SIG-M5 (cell line): Measurements from ENCODE around the gene CRACDL.
"Not testable (repeated sequence)": the region's sequence is repeated elsewhere in the genome, so short reads cannot be mapped to it uniquely, and the experiment has no call there.

Experiments
- DNase-seq: peaks from one replicate; lab custom pipeline; 2025; lab: John Stamatoyannopoulos, UW

The CRACDL gene

DNA sequence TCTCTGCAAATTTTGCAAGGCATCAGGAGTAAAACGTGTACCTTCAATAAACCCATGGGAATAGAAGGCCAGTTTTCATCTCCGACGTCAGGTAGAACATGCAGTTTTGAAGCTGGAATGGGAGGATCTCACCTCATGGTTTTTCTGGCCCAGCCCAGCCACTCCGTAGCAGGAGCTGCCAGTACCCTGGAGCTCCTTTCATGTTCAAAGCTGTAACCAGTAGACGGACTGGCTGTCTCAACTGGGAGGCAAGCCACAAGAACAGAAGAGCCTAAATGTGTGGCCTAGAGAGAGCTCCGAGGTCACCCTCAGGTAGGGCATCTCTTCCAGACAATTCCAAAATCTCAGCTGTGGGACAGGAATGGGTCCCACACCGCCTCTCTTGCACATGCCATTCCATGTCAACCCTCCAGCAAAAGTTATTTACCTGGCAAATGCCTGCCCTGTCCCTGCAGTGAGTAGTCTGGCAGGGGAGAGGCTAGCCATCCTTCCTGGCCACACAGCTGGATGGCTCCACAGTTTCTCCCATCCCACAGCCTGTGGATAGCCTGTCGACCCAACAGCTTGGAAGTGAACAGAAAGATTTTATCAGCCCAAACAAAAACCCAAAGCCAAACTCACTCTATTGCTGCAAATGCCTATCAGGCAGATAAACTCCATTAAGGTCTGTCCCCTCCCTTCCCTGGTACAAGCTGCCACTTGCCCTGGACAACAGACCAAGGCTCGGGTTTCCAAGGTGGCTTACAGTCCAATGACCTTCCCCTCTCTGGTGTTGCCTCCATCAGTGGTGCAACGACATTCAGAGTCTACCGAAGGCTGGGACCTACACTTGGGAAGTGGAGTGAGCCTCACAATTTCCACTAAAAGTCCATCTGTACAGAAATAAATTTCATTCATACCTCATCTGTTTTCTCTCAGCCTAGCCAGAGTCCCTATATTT, 27.8 kb downstream of the CRACDL start:
- no peak for DNase-seq

- no peak for DNase-seq
These were observed 28.6 kb downstream of the CRACDL start for GRCh38 chr2:98907385-98907784.

- no peak for DNase-seq
These were observed 32.1 kb downstream of the CRACDL start for GRCh38 chr2:98903767-98904485.

DNA sequence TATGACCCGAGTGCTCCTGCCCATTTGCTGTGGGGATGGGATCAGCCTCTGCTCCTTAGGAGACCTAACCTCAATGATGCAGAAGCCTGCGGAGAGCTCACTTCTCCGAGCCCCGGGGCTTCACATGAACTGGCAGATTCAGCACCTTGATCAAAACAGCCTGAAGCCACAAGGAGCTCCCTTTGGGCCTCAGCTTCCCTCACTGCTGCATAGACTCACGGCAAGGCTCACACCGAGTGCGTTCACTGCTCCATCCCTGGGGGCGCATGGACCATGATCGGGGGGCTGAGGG, 33.0 kb downstream of the CRACDL start:
- no peak for DNase-seq

DNA sequence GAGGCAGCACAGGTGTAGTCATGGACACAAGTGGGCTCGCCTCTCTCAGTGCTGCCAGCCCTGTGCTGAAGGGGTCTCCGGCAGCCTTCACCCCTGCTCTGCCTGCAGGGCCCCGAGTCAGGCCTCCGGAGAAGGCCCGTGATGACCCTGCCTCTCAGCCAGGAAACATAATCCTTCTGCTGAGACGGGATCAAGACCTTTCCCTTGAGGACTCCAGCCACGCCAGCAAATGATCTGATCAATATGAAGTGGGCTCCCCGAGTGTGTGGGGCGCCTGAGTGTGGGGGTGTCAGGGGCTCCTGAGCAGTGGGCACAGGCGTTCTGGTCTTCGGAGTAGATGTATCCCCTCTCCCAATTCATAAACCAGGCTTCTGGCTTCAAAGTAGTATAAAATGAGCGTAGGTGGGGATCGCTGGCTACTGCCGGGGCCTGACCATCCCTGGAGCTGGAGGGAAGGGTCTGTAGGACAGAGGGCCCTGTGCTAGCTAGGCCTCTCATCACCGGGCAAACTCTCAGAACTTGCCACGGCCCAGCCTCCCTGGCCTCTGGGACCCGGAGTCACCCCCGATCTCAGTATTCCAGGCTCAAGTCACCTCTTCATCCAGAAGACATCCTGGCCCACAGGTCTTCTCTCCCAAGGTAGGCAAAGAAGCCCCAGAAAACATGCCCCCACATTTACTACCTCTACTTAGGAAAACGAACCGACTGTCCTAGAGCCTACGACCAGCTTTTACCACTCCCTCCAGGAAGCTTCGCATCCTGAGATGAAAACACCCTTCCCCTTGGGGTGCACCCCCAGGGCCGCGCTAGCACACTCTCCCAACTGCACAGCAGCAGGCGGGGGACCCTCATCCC, 33.6 kb downstream of the CRACDL start:
- DNase-seq: no peak

DNA sequence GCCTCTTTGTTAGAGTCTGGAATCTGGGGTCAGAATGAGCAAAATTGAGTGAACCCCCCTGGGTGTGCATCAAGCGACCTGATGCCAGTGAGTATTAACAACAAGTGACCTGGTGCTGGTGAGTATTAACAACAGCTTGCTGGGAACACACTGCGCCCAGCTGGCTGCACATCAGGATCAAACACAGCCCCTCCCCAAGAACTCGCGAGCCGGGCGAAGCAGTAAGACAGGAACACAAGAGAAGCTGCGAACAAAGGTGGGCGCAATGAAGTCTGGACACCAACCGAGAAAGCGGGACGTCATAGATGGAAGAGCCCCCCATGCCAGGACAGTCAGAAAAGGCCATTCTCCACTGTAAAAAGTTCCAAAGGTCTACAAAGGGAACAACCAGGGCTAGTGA, 34.3 kb downstream of the CRACDL start:
- no peak for DNase-seq

DNA sequence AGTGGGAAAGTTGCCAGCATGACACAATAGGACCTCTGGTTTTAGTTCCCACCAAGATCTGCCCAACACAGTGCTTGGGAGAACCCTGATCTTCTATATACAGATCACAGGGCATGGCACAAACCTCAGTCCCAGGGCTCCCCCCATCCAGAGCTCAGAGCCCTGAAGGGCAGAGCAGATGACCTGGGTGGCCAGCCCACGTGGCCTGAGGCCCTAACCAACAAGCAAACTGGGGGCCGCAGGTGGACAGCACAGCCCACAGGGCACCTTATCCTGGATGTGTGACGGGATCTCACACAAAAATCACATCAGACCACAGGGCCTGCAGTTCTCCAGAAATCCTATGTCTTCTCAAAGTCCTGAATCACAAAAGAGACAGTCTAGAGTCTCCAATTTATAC, 34.7 kb downstream of the CRACDL start:
- DNase-seq: no peak

DNA sequence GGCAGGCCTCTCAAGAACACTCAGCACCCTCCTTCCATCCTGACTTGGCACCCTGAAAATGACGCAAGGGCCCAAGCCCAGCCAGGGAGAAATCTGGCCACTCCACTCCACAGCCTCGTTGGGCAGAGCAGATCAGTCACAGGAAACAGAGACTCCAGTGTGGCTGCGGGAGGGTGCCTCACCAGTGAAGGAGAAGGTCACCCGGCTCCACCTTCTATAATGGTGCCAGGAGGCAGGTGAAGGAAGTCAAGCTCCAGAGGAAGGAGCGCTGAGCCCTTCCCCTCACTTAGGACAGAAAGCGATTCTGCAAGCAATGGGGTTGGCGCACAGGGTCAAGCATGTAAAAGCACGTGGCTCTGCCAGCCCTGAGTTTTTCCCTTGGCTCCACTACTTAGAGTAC, 35.3 kb downstream of the CRACDL start:
- DNase-seq: no peak

DNA sequence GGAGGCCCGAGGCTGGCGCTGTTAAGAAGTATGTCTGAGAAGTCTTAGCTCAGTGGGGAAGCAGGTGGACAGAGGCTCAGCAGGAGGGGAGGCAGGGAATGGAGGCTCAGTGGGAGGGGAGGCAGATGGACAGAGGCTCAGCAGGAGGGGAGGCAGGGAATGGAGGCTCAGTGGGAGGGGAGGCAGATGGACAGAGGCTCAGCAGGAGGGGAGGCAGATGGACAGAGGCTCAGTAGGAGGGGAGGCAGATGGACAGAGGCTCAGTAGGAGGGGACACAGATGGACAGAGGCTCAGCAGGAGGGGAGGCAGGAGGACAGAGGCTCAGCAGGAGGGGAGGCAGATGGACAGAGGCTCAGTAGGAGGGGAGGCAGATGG, 36.3 kb downstream of the CRACDL start:
- DNase-seq: not testable (repeated sequence)

DNA sequence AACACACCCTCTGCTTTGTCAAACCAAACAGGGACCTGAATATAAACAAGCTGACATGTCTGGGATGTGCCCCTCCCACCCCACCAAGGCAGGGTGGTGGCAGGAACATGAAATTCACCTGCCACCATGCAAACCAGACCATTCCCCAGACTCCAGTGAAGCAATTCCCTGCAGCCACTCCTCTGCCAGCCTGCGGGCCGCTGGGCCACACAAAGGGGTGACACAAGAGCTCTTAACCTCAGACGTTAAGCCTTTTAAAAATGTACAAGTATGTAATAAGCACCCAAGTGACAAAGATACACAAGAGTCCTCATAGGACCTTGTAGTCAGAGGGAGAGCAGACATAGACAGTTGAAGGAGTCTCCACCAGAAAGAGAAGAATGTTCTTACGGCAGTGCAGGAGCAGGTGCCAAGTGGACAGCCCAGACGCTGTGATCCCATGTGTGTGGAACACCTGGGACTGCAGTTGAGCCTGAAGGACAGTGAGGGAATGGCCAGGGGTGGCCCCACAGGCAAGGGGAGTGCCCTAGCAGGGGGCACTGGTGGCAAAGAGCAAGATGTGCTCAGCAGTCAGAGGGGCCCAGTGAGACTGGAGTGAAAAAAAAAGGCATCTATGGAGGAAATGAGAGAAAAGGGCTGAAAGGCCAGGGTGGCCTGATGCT, 36.9 kb downstream of the CRACDL start:
- no peak for DNase-seq

- DNase-seq: no peak
These were observed 37.6 kb downstream of the CRACDL start for GRCh38 chr2:98898423-98898841.

GRCh38 chr2:98897746-98898145, 38.3 kb downstream of the CRACDL start:
- DNase-seq: no peak

- no peak for DNase-seq
These were observed 39.1 kb downstream of the CRACDL start for GRCh38 chr2:98896944-98897343.

DNA sequence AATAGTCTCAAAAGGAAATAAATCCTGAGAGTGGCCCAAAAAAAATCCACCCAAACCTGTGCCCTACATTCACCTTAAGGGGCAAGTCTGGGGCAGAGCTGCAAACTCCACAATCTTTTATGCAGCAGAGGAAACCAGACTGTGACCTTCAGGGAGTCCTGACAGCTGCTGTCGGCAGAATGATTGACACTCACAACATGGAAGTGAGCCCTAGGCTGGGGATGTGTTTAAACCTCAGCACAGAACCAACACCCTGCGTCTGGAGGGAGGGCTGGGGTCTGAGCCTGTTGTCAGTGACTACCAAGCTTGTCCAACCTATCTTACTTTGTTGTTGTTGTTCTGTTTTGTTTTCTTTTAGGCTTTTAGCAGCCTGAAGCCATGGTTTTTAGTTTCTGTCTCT, 39.6 kb downstream of the CRACDL start:
- DNase-seq: no peak

DNA sequence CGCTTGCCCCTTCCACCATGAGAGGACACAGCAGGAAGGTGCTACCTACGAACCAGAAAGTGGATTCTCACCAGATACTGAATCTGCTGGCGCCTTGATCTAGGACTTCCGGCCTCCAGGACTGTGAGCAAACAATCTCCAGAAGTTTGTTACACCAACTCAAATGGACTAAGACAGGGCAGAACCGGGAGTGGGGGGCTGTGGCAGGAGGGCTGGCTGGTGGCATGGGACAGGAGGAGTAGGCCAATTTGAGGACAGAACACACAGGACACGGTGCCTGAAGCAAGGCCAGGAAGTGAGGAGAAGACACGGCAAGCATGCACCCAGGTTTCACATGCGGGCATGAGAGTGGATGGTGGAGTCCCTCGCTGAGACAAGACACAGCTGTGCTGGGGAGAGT, 40.1 kb downstream of the CRACDL start:
- DNase-seq: no peak

DNA sequence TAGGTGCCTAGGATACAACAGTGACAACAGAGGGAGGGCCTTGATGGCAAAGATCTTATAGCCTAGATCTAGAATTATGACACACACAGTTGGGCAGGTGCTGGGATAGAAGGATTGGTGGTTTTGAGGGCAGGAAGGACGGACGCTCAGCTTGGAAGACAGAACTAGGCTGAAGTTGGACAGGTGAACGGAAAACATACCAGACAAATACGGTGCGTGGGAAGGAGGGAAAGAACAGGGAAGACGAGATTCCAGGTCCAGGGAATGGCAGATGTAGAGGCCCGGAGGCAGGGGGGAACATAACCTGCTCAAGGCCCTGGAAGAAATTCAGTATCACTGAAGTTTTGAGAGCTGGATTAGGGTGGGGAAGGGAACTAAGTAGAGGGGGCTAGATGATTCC, 40.8 kb downstream of the CRACDL start:
- no peak for DNase-seq

DNA sequence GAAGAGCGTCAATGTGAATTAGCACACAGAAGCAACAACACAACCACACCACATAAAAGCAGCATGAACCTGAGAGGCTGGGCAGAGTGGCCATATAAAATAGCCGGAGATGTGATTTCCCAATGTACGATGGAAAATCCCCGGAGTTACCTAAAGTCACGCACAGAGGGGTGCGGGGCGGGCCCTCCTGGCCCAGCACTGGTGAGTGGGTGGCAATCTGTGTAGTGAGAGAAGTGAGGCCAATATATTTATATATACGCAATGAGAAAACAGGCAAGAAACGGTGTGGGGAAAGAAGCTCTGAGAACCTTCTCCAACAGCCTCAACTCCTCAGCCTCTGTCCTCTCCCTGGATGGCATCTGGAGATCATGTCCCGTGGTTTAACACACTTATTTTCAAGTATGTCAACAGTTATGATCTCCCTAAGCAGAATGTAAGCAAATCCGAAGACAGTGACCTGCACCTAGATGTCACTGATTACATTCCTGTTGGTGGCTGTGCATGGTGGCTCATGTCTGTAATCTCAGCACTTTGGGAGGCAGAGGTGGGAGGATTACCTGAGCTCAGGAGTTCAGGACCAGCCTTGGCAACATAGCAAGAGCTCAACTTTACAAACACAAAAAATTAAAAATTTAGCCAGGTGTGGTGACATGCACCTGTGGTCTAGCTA, 41.6 kb downstream of the CRACDL start:
- no peak for DNase-seq

DNA sequence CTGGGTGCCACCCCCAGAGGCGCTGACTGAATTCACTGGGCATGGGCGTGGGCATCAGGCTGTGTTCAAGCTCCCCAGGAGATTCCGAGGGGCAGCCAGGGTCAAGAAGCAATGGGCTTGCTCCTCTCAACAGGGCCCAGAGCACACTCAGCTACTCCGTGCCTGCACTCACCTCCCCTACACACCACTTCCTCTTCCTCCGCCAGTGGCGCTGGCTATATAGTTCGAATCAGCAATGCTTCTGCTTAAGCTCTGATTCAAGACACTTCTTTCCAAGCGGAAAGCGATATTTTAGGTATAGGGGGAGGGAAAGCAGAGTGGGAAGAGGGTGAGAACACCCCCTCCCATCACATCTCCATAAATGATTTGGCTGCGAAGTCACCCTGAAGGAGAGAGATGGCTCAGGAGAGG, 42.1 kb downstream of the CRACDL start:
- no peak for DNase-seq

GRCh38 chr2:98892871-98893270, 43.2 kb downstream of the CRACDL start:
- DNase-seq: no peak

GRCh38 chr2:98891591-98891990, 44.4 kb downstream of the CRACDL start:
- no peak for DNase-seq

DNA sequence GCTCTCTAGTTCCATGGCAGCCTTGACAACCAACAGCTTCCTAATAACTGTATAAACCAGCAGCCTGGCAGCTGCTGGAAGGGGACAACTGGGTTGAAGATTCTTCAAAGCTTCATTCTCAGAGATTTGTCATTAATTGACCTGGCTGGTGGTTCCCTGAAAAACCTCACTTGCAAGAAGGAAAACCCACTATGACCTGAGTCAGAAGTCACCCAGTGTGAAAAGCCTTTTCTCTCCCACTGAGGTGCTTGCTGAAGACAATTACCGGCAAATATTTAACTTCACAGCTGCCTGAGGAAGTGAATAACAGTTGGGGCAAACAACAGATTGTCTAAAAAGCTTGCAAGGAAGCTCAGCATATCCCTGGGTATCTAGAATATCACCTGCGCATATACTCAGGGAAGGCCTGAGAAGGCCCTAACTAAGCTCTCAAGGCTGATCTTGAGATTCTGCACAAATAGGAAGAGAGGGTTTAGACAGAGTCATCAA, 49.9 kb downstream of the CRACDL start:
- DNase-seq: no peak
